Natural killer cell (primary cell): Measurements from ENCODE around the gene MRM2. TPM values are rescaled to one million over a fixed set of nuclear protein-coding genes. Genes with fewer than 3 reads are reported as not detected.

ENCODE experiments used
- ATAC-seq, 3 donors: fragments of 150-1000 bp in 2 of 3; fragments of 200-7000 bp in 1 of 3; cut with Tn5 transposase; 1 replicate in 1 of 3; 2 replicates in 2 of 3; pipeline ENCODE4 v1.10.0; 2021; ENCODE audit warnings: mild to moderate bottlenecking in 2 of 3, moderate library complexity in 2 of 3
- DNase-seq, 2 donors: peaks; one replicate each; pipeline versions ENCODE4 v3.0.0 to v3.0.0-alpha.2; 2013 to 2021; ENCODE audit warnings: mixed read lengths in 1 of 2
- H3K27ac ChIP-seq: one replicate; pipeline ENCODE4 v1.5.1; 2013; ENCODE audit warnings: mild to moderate bottlenecking, low read length
- H3K27me3 ChIP-seq: one replicate; pipeline ENCODE4 v1.6.1; 2013; ENCODE audit warnings: low read length; ENCODE audit not compliant: control insufficient read depth, insufficient read depth
- H3K36me3 ChIP-seq: one replicate; pipeline ENCODE4 v1.6.1; 2013; ENCODE audit warnings: low read length; ENCODE audit not compliant: control insufficient read depth, insufficient read depth
- H3K4me1 ChIP-seq: one replicate; pipeline ENCODE4 v1.6.1; 2013; ENCODE audit warnings: low read length; ENCODE audit not compliant: control insufficient read depth, insufficient read depth
- H3K4me3 ChIP-seq: one replicate; pipeline ENCODE4 v1.5.1; 2013; ENCODE audit warnings: low read length
- H3K9me3 ChIP-seq: one replicate; pipeline ENCODE4 v1.6.1; 2013; ENCODE audit warnings: low read length; ENCODE audit not compliant: control insufficient read depth, insufficient read depth
- H3K27ac Mint-ChIP-seq, 2 donors: one replicate each; pipeline ENCODE4 v1.8.0; 2022; ENCODE audit warnings: mild to moderate bottlenecking in 2 of 2, mixed read lengths in 2 of 2, moderate library complexity in 1 of 2
- H3K27me3 Mint-ChIP-seq, 2 donors: one replicate each; pipeline ENCODE4 v1.8.0; 2022; ENCODE audit warnings: low read depth in 2 of 2, mixed read lengths in 2 of 2
- H3K36me3 Mint-ChIP-seq: one replicate; pipeline ENCODE4 v1.8.0; 2022; ENCODE audit warnings: mixed read lengths
- H3K4me1 Mint-ChIP-seq, 2 donors: one replicate each; pipeline ENCODE4 v1.8.0; 2022; ENCODE audit warnings: mixed read lengths in 2 of 2
- H3K4me3 Mint-ChIP-seq: one replicate; pipeline ENCODE4 v1.8.0; 2022; ENCODE audit warnings: mild to moderate bottlenecking, moderate library complexity, mixed read lengths
- H3K9me3 Mint-ChIP-seq, 2 donors: one replicate each; pipeline ENCODE4 v1.8.0; 2022; ENCODE audit warnings: mixed read lengths in 2 of 2
- WGBS: methylation state at CpG from one replicate; pipeline ENCODE4 v1.1.7; 2013; ENCODE audit warnings: missing lambda C conversion rate; ENCODE audit not compliant: insufficient coverage; 5-methylcytosine and 5-hydroxymethylcytosine counted together
- intact Hi-C: fragments of 100-400 bp; cut with micrococcal nuclease; formaldehyde crosslinking; loops from one replicate; pipeline ENCODE4 v1.14.2; 2022
- total RNA-seq, 4 donors: library from RNA; stranded (reverse); fragments of 120-200 nt in 1 of 4; gene quantifications; one replicate each; pipeline versions ENCODE4 v1.2.3 to v1.2.4, GENCODE V29; 2013 to 2022
- TF ChIP-seq, protein P1 (sequence below): fragments of 200-600 bp; IDR thresholded peaks from one replicate; pipeline ENCODE4 v1.8.0; 2022; ENCODE audit warnings: antibody characterized with exemption

MRM2 gene
- total RNA-seq, 3 donors from 2014 or later (not counting 1 experiment from before 2014, with no cell fraction given) = 7.9 to 12.0 (median 10.0) TPM

DNA sequence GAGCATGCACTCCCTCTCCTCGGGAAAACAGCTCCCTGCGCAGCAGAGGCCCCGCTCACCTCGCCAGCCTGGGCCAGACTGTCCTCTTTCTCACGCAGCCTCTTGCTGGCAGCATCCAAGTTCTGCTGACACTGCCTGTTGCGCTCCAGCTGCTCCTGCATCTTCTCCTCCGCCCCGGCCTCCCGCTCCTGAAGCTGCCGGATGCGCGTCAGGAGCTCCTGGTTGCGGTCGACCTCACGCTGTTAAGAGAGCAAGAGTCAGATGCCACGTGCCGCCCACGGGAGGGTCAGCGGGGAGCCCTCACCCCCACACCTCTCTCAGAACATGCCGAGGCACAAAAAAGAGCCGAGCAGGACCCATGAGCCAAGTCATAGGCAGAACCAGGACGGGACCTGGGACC, 19.5 kb downstream of the MRM2 start:
- Histone ChIP-seq H3K4me3 (no peak overlapping the region), H3K4me1 (no peaks in the 10 kb centered on the region), H3K9me3 (no peaks in the 10 kb centered on the region), H3K27ac (no peak overlapping the region), H3K27me3 (no peaks in the 10 kb centered on the region), H3K36me3 (peaks cover 47% of the 10 kb centered on the region)
- Mint-ChIP-seq H3K4me1 (peaks cover 5% of the 10 kb centered on the region in 2 donors), H3K9me3 (no peaks in the 10 kb centered on the region), H3K27ac (no peak overlapping the region), H3K4me3 (no peak overlapping the region), H3K27me3 (no peaks in the 10 kb centered on the region), H3K36me3 (no peaks in the 10 kb centered on the region)
- TF ChIP-seq, protein P1, sequence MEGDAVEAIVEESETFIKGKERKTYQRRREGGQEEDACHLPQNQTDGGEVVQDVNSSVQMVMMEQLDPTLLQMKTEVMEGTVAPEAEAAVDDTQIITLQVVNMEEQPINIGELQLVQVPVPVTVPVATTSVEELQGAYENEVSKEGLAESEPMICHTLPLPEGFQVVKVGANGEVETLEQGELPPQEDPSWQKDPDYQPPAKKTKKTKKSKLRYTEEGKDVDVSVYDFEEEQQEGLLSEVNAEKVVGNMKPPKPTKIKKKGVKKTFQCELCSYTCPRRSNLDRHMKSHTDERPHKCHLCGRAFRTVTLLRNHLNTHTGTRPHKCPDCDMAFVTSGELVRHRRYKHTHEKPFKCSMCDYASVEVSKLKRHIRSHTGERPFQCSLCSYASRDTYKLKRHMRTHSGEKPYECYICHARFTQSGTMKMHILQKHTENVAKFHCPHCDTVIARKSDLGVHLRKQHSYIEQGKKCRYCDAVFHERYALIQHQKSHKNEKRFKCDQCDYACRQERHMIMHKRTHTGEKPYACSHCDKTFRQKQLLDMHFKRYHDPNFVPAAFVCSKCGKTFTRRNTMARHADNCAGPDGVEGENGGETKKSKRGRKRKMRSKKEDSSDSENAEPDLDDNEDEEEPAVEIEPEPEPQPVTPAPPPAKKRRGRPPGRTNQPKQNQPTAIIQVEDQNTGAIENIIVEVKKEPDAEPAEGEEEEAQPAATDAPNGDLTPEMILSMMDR = no peak
- no peak for ATAC-seq
- intact Hi-C loops = no loop called here
- DNase-seq = no peak
- WGBS = 96% methylated on average over 22 of the region's 22 CpGs

GRCh38 chr7:2220954-2221353, 21.1 kb downstream of the MRM2 start:
- Mint-ChIP-seq H3K36me3 (no peaks in the 10 kb centered on the region), H3K27me3 (no peaks in the 10 kb centered on the region), H3K27ac (no peak overlapping the region), H3K9me3 (no peaks in the 10 kb centered on the region), H3K4me3 (no peak overlapping the region), H3K4me1 (peaks cover 3 to 5% of the 10 kb centered on the region in 2 donors)
- Histone ChIP-seq H3K4me3 (no peak overlapping the region), H3K9me3 (no peaks in the 10 kb centered on the region), H3K4me1 (no peaks in the 10 kb centered on the region), H3K27me3 (no peaks in the 10 kb centered on the region), H3K27ac (no peak overlapping the region), H3K36me3 (peaks cover 53% of the 10 kb centered on the region)
- WGBS = 96% methylated on average over 17 of the region's 17 CpGs
- TF ChIP-seq, protein P1 = no peak
- intact Hi-C loops = no loop called here
- DNase-seq = no peak
- no peak for ATAC-seq

DNA sequence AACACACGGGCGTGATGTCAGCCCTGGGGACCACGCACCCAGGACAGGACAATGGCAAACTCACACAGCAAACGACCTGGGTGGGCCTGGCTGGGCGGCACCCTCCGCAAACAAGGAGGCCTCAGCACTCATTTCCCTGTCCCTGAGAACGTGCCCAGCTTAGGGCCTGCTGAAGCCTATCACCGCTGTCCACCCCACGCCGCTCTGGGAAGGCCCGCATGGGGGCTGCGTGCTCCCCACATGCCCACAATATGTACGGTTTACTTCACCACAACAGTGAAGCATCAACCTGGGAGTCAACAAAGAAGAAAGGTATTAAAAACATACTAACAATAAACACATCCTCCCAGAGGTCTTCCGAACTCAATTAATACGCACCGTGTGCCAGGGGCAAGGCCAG, 21.5 kb downstream of the MRM2 start:
- H3K36me3 ChIP-seq = peaks cover 56% of the 10 kb centered on the region
- H3K27me3 ChIP-seq = no peaks in the 10 kb centered on the region
- H3K27ac ChIP-seq = no peak overlapping the region
- no peak overlapping the region for H3K4me3 ChIP-seq
- no peaks in the 10 kb centered on the region for H3K9me3 ChIP-seq
- Mint-ChIP-seq H3K27ac (no peak overlapping the region), H3K36me3 (no peaks in the 10 kb centered on the region), H3K4me3 (no peak overlapping the region), H3K27me3 (no peaks in the 10 kb centered on the region), H3K4me1 (peaks cover 0 to 5% of the 10 kb centered on the region in 2 donors), H3K9me3 (no peaks in the 10 kb centered on the region)
- ATAC-seq (no peak), DNase-seq (no peak)
- 96% methylated on average over 16 of the region's 16 CpGs for WGBS
- TF ChIP-seq, protein P1 = no peak
- H3K4me1 ChIP-seq = no peaks in the 10 kb centered on the region
- intact Hi-C loops = no loop called here

- no peak for DNase-seq
- Histone ChIP-seq H3K4me3 (no peak overlapping the region), H3K4me1 (no peaks in the 10 kb centered on the region), H3K27me3 (no peaks in the 10 kb centered on the region), H3K36me3 (peaks cover 53% of the 10 kb centered on the region), H3K9me3 (no peaks in the 10 kb centered on the region), H3K27ac (no peak overlapping the region)
- intact Hi-C loops = no loop called here
- 98% methylated on average over 19 of the region's 19 CpGs for WGBS
- Mint-ChIP-seq H3K36me3 (no peaks in the 10 kb centered on the region), H3K4me3 (no peak overlapping the region), H3K27me3 (no peaks in the 10 kb centered on the region), H3K9me3 (no peaks in the 10 kb centered on the region), H3K27ac (no peak overlapping the region), H3K4me1 (peaks cover 0 to 5% of the 10 kb centered on the region in 2 donors)
- TF ChIP-seq, protein P1 = no peak
- no peak for ATAC-seq
These were observed 22.0 kb downstream of the MRM2 start for GRCh38 chr7:2220030-2220429.
